Activated T-helper 17 cell treated with anti-CD3 and anti-CD28 coated beads, Interleukin-2, amount 50 U/mL, for 72 hours (primary cell): ENCODE measurements around the gene PALD1. TPM values are rescaled to one million over a fixed set of nuclear protein-coding genes. Genes with fewer than 3 reads are reported as not detected.
"Not testable (repeated sequence)": the region's sequence is repeated elsewhere in the genome, so short reads cannot be mapped to it uniquely, and the experiment has no call there.

Experiments used
- ATAC-seq: fragments of 150-1000 bp; cut with Tn5 transposase; replicated peaks from 2 replicates; pipeline ENCODE4 v1.10.0; 2021; ENCODE audit warnings: mild to moderate bottlenecking, moderate library complexity
- H3K27ac Mint-ChIP-seq: one replicate; pipeline ENCODE4 v1.8.0; 2022; ENCODE audit warnings: mixed read lengths
- H3K27me3 Mint-ChIP-seq: one replicate; pipeline ENCODE4 v1.8.0; 2022; ENCODE audit warnings: mixed read lengths
- H3K36me3 Mint-ChIP-seq: one replicate; pipeline ENCODE4 v1.8.0; 2022; ENCODE audit warnings: low read depth, mild to moderate bottlenecking, mixed read lengths
- H3K4me1 Mint-ChIP-seq: one replicate; pipeline ENCODE4 v1.8.0; 2022; ENCODE audit warnings: mixed read lengths
- H3K4me3 Mint-ChIP-seq: one replicate; pipeline ENCODE4 v1.8.0; 2022; ENCODE audit warnings: mild to moderate bottlenecking, mixed read lengths
- H3K9me3 Mint-ChIP-seq: one replicate; pipeline ENCODE4 v1.8.0; 2022; ENCODE audit warnings: mixed read lengths
- total RNA-seq, 2 donors: library from RNA; stranded (reverse); gene quantifications; one replicate each; pipeline ENCODE4 v1.2.3, GENCODE V29; 2022

Gene PALD1
- total RNA-seq, 2 donors from 2014 or later: 0.17 to 1.4 TPM

DNA sequence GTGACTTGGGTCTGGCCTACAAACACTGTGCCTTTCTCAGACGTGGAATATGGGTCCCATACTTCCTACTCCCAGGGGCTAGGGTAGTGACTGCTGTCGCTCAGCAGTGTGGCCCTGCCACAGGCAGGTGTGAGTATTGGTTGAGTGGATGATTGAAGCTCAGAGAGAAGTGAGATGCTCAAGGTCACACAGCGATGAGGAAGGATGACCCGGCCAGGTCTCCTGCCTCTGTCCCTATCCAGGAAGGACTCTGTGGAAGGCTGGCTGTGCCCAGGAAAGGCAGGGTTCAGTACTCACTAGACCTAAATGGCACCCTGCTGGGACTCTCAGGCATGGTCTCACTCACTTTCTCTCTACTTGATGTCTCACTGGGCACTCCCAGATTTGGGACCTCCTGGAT is 121.2 kb downstream of the PALD1 start:
- H3K27me3 Mint-ChIP-seq: no peaks in the 10 kb centered on the region
- no peak overlapping the region for H3K27ac Mint-ChIP-seq
- H3K9me3 Mint-ChIP-seq: no peaks in the 10 kb centered on the region
- H3K36me3 Mint-ChIP-seq: peaks cover 35% of the 10 kb centered on the region
- no peak overlapping the region for H3K4me3 Mint-ChIP-seq
- H3K4me1 Mint-ChIP-seq: peaks cover 6% of the 10 kb centered on the region
- ATAC-seq: no peak

DNA sequence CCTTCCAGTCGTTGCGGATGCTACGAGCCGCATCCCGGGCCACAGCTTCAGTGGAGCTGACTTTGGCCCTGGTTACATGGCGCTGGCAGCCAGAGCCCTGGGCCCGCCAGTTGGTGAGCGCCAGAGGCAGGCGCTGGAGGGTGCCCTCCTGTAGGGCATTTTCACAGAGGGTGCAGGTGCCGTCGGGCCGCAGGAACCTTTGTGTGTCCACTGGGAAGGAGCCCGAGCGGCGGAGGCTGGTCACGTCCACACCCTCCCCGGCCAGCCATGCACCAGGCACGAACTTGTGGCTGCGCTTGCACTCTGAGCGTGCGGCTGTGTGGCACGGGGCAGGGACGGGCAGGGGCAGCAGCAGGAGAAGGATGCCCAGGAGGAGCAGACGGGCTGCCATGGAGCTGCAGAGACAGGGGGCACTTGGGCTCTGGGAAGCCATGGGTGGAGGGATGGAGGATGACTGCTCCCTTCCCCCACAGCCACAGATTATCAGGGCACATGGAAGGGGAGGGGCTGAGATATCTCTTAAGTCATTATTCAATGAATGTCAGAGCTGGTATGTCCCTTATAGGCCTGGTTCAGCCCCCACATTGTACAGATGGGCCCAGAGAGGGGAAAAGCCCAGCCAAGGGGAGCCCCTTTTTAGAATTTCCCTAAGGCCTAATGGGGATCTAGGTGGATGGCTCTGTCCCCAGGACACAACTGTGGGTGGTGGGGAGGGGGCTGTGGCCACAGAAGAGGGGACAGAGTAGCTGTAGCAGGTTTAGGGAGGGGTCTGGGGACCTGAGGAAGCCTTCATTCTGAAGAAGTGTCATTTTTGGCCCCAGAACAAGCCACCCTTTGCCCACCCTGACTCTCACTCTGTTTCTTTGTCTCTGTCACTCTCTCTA is 122.2 kb downstream of the PALD1 start:
- Mint-ChIP-seq H3K9me3 (no peaks in the 10 kb centered on the region), H3K4me1 (peaks cover 6% of the 10 kb centered on the region), H3K36me3 (peaks cover 35% of the 10 kb centered on the region), H3K27me3 (no peaks in the 10 kb centered on the region), H3K27ac (peak overlapping the region; percentile 96), H3K4me3 (peak overlapping the region; percentile 95)
- no peak for ATAC-seq

DNA sequence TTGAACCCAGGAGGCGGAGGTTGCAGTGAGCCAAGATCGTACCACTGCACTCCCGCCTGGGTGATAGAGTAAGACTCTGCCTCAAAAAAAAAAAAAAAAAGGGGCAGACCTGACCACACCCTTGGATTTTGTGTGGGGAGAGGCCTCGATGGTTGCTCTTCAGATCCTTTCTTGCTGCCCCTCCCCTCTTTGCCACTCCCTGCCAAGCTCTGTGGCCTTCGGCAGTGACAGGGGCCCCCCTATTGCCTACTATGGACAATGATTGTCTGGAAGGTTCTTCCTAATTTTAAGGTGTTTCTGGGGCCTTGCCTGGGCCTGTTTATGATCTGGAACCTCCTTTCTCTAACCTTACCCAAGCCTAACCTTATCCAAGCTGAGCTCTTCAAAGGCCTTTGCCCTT is 123.2 kb downstream of the PALD1 start:
- Mint-ChIP-seq H3K9me3 (no peaks in the 10 kb centered on the region), H3K27me3 (no peaks in the 10 kb centered on the region), H3K27ac (peak overlapping the region; percentile 96), H3K4me3 (peak overlapping the region; percentile 95), H3K4me1 (peaks cover 6% of the 10 kb centered on the region), H3K36me3 (peaks cover 32% of the 10 kb centered on the region)
- ATAC-seq: no peak

DNA sequence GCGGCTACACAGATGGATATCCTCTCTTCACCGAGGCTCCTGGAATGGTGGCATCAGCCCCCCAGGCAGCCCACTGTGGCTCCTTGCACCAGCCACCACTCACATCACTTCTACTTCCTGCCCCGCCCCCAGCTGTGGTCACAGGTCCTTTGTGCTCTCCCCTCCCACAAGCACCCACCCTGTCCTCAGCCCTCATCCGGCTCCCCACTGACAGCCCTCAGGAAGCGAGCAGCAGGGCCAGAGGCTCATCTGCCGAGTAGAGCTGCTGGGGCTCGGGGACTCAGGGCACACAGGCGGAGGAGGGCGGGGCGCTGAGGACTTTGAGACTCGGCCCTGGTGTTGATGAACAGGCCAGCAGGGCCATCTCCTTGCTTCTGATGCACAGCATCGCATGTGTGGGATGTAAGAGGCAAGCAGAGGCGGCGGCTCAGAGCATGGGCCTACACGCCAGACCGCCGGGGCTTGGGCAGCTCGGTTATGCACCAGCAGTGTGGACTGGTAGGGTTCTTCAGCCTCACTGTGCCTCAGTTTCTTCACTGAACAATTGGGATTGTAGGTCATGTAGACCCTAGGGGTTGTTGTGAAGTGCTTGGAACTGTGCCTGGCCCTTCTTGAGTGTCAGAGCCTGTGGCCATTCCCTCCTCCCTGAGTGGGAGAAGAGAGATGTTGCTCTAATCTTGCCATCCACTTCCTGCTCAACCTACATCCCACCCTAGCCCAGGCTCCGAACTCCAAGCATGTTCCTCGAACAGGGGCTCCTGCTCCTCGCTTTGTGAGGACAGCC is 124.3 kb downstream of the PALD1 start, which contains the start of gene PRF1:
Gene PRF1, minus strand, starts transcription at position 77 of the 784 bp plus-strand sequence. CDS start 1,839 bp downstream, outside the sequence.
- Mint-ChIP-seq H3K4me1 (peaks cover 6% of the 10 kb centered on the region), H3K36me3 (peaks cover 21% of the 10 kb centered on the region), H3K4me3 (peak within 1 kb of the TSS; percentile 95), H3K27ac (peak within 1 kb of the TSS; percentile 96), H3K9me3 (no peaks in the 10 kb centered on the region), H3K27me3 (no peaks in the 10 kb centered on the region)
- ATAC-seq: peak; percentile 93

DNA sequence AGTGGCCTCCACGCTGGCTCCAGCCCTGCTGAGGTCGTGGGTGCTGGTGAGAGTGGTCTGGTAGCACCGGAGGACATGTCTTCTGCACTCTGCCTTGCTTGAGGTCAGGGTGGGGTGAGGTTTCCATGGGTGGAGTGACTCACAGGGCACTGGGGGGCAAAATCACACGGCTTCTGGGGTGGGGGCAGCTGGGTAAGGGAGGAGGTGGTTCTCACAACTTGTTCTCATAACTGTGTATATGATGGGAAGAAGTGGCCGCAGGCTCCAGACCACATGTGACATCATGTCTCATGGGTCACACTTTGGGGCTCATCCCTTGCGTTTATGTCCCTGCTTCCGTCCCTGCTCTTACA is 124.9 kb downstream of the PALD1 start:
- Mint-ChIP-seq H3K4me3 (peak overlapping the region; percentile 95), H3K4me1 (peaks cover 6% of the 10 kb centered on the region), H3K27ac (peak overlapping the region; percentile 96), H3K36me3 (peaks cover 15% of the 10 kb centered on the region), H3K9me3 (no peaks in the 10 kb centered on the region), H3K27me3 (no peaks in the 10 kb centered on the region)
- ATAC-seq: peak; percentile 20

DNA sequence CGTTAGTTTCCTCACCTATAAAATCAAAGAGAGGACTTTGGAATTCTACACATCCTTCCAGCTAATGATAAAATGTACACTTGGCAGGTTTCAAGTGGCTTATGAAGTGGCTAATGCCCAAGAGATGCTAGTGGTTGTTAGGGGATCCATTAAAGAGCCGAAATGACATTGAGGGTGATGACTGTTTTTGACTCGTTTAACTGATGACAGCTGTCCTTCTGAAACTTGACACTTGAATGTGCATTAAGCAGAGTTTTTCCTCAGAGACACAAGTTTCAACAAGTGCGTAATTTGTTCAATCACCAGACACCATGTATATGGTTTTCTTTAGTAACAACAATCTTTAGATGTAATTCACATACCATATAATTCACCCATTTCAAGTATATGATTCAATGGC is 125.5 kb downstream of the PALD1 start:
- no peak overlapping the region for H3K27ac Mint-ChIP-seq
- peaks cover 9% of the 10 kb centered on the region for H3K36me3 Mint-ChIP-seq
- H3K4me3 Mint-ChIP-seq: peak overlapping the region; percentile 95
- no peaks in the 10 kb centered on the region for H3K27me3 Mint-ChIP-seq
- ATAC-seq: no peak
- no peaks in the 10 kb centered on the region for H3K9me3 Mint-ChIP-seq
- peaks cover 6% of the 10 kb centered on the region for H3K4me1 Mint-ChIP-seq

DNA sequence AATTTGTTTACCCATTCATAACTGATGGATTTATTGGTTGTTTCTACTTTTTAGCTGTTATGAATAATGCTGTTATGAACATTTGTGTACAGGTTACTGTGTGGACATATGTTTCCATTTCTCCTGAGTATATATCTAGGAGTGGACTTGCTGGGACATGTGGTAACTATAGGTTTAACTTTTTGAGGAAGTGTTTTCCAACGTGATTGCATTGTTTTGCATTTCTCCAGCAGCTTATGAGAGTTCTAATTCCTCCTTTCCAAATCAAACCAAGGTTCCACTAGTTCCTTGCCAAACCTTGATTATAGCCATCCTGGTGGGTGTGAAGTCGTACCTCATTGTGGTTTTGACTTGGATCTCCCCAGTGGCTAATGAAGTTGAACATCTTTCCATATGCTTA is 126.6 kb downstream of the PALD1 start:
- no peak for ATAC-seq
- H3K27me3 Mint-ChIP-seq: no peaks in the 10 kb centered on the region
- H3K27ac Mint-ChIP-seq: no peak overlapping the region
- H3K36me3 Mint-ChIP-seq: peaks cover 1% of the 10 kb centered on the region
- H3K4me1 Mint-ChIP-seq: peaks cover 6% of the 10 kb centered on the region
- H3K4me3 Mint-ChIP-seq: no peak overlapping the region
- no peaks in the 10 kb centered on the region for H3K9me3 Mint-ChIP-seq

DNA sequence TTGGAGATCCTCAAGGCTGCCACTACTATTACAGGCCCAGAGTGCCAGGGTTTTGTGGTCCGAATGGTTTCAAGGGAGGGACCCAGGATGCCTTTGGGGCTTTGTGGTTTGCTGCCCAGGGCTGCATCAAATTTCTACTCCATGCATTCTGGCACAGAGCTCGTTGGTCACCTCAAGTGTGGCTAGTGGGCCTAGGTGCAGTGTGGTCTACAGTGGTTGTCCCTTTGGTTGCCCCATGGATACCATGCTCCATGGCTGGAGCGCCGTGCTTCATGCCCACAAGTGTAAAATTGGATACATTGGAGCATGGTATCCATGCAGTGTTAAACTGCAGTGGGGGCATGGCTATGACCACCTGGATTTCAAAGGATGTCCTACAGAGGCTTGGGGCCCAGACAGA is 129.4 kb downstream of the PALD1 start:
- H3K4me3 Mint-ChIP-seq: no peak overlapping the region
- H3K36me3 Mint-ChIP-seq: no peaks in the 10 kb centered on the region
- ATAC-seq: no peak
- H3K9me3 Mint-ChIP-seq: no peaks in the 10 kb centered on the region
- H3K27me3 Mint-ChIP-seq: no peaks in the 10 kb centered on the region
- no peak overlapping the region for H3K27ac Mint-ChIP-seq
- no peaks in the 10 kb centered on the region for H3K4me1 Mint-ChIP-seq

DNA sequence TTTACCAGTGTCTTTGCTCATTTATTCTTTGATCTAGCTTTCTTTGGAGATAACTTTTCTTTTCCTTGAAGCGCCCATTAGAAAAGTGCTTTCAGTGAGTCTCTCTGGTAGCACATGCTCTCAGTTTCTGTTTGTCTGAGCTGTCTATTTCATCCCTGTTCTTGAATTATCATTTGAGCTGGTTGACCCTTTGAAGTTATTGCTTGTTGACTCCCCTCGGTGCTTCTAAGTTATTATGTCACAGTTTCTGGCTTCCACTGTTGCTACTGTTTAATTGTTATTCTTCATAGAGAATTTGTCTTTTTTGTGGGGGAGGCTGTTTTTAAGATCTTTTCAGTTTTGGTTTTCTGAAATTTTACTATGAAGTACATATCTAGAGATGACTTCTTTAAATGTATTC is 135.4 kb downstream of the PALD1 start:
- ATAC-seq: peak; percentile 29
- Mint-ChIP-seq H3K4me3 (no peak overlapping the region), H3K27me3 (peaks cover 8% of the 10 kb centered on the region), H3K4me1 (peaks cover 6% of the 10 kb centered on the region), H3K36me3 (no peaks in the 10 kb centered on the region), H3K27ac (no peak overlapping the region), H3K9me3 (no peaks in the 10 kb centered on the region)

DNA sequence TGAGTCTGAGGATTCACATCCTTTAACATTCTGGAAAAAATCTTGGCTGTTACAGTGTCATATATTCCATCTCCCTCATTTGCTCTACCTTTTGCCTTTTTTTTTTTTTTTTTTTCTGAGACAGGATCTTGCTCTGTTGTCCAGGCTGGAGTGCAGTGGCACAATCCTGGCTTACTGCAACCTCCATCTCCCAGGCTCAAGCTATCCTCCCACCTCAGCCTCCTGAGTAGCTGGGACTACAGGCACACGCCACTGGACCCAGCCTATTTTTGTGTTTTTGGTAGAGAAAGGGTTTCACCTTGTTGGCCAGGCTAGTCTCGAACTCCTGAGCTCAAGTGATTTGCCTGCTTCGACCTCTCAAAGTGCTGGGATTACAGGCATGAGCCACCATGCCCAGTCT is 135.8 kb downstream of the PALD1 start:
- H3K27me3 Mint-ChIP-seq, H3K36me3 Mint-ChIP-seq, ATAC-seq, H3K27ac Mint-ChIP-seq, H3K4me3 Mint-ChIP-seq, H3K4me1 Mint-ChIP-seq, H3K9me3 Mint-ChIP-seq: not testable (repeated sequence)

DNA sequence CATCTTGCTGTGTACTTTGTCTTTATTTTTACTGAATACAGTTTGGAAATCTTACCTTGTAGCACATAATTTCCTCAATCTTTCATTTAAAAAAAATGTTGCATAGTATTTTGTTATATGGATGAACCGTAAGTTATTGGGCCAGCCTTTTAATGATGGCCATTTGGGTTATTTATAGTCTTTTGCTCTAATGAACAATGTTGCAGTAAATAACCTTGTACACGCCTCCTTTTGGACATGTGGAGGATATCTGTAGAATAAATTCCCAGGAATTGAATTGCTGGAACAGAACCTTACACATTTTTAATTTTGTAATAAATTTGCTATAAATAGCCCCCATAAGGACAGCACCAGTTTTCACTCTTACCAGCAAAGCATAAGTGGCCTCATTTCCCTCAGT is 136.6 kb downstream of the PALD1 start:
- Mint-ChIP-seq H3K4me3 (no peak overlapping the region), H3K36me3 (no peaks in the 10 kb centered on the region)

DNA sequence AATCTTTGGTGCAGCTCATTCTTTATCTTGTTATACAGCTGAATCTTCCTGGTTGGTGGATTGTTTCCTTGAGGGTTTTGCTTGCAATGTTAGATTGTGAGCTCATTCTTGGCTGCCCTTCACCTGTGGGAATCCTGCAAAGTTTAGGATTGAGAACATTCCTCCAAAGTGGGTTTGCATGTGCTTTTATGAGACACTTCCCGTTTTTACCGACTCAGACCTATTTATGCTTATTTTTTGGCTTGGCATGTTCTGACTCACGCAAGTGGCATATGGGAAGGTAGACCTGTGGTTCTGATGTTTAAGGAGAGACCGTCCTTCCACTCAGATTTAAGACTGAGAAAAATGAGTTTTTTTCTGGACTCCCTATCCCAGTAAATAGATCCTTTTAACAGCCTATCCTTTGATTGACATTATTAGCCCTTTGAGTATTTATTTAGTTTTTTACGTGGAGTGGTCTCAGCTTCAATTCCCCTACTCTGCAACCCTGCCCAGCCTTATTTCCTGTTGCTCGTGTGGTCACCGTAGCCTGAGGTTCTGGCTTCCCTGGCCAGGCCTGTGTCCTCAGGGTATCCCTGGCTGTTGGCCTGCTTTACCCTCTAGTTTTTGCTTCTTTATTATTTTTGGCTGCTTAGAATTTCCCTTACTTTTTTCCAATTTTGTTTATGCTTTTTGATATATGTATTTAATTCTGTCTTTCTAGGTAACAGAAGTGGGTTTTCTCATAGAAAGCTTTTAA is 137.4 kb downstream of the PALD1 start:
- Mint-ChIP-seq H3K4me1 (peaks cover 6% of the 10 kb centered on the region), H3K27me3 (peaks cover 13% of the 10 kb centered on the region), H3K27ac (no peak overlapping the region), H3K4me3 (no peak overlapping the region), H3K9me3 (peaks cover 5% of the 10 kb centered on the region), H3K36me3 (no peaks in the 10 kb centered on the region)
- no peak for ATAC-seq

More for the DNA sequence above, 136.6 kb downstream of the PALD1 start:
- Mint-ChIP-seq H3K27me3 (peaks cover 12% of the 10 kb centered on the region), H3K27ac (no peak overlapping the region), H3K9me3 (peaks cover 5% of the 10 kb centered on the region), H3K4me1 (peaks cover 6% of the 10 kb centered on the region)
- ATAC-seq: no peak

DNA sequence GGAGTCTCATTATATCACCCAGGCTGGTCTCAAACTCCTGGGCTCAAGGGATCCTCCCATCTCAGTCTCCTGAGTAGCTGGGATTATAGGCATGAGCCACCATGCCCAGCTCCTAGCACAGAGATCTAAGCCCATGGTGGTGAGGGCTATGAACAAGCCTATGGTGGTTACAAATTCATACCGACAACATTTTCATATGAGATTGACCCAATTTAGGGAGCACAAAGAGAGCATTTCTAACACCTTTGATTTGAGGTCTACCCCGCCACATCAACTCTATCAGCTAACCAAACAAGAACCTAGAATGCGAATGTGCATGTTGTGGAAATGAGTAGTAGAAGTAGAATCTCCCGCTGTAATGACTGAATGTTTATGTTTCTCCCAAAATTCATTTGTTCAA is 138.2 kb downstream of the PALD1 start:
- ATAC-seq: peak; percentile 53
- Mint-ChIP-seq H3K4me3 (no peak overlapping the region), H3K27me3 (peaks cover 13% of the 10 kb centered on the region)

More for the DNA sequence above, 138.2 kb downstream of the PALD1 start:
- Mint-ChIP-seq H3K4me1 (peaks cover 6% of the 10 kb centered on the region), H3K36me3 (no peaks in the 10 kb centered on the region), H3K27ac (no peak overlapping the region), H3K9me3 (peaks cover 5% of the 10 kb centered on the region)
